ENCODE measurements around the gene ARSB.

DNA sequence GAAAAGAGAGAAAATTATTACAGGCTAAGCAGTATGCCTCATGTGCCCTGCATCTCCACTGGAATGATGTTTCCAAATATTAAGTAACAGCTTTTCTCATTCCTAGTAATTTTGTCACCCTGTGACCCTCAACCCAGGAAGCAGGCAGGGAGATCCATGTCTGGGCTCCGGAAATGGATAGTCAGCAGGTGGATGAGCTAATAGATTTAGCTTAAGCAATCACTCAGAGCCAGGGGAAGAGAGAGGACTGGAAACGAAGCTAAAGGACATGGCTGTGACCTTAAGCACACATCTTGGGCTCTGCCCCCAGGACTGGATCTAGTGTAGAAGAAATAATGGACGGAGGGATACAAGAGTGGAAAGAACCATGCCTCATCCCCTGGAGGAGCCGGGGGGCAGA, 89.5 kb downstream of the ARSB start:
- TF ChIP-seq EP300 (IDR thresholded peaks at IDR 0.05), result no peak
- TF ChIP-seq, protein P1, sequence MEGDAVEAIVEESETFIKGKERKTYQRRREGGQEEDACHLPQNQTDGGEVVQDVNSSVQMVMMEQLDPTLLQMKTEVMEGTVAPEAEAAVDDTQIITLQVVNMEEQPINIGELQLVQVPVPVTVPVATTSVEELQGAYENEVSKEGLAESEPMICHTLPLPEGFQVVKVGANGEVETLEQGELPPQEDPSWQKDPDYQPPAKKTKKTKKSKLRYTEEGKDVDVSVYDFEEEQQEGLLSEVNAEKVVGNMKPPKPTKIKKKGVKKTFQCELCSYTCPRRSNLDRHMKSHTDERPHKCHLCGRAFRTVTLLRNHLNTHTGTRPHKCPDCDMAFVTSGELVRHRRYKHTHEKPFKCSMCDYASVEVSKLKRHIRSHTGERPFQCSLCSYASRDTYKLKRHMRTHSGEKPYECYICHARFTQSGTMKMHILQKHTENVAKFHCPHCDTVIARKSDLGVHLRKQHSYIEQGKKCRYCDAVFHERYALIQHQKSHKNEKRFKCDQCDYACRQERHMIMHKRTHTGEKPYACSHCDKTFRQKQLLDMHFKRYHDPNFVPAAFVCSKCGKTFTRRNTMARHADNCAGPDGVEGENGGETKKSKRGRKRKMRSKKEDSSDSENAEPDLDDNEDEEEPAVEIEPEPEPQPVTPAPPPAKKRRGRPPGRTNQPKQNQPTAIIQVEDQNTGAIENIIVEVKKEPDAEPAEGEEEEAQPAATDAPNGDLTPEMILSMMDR (IDR thresholded peaks at IDR 0.05), result no peak
- no peak for TF ChIP-seq POLR2A (IDR thresholded peaks at IDR 0.05)
